ENCODE results near the gene BRCC3. TPM values are rescaled to one million over a fixed set of nuclear protein-coding genes. Genes with fewer than 3 reads are reported as not detected.

Gene BRCC3
- total and polyA plus RNA-seq, 10 of the 15 experiments (the other 5 are each of a cell fraction or from before 2014, with no cell fraction given): 15.5 to 57.5 (median 35.6) TPM

DNA sequence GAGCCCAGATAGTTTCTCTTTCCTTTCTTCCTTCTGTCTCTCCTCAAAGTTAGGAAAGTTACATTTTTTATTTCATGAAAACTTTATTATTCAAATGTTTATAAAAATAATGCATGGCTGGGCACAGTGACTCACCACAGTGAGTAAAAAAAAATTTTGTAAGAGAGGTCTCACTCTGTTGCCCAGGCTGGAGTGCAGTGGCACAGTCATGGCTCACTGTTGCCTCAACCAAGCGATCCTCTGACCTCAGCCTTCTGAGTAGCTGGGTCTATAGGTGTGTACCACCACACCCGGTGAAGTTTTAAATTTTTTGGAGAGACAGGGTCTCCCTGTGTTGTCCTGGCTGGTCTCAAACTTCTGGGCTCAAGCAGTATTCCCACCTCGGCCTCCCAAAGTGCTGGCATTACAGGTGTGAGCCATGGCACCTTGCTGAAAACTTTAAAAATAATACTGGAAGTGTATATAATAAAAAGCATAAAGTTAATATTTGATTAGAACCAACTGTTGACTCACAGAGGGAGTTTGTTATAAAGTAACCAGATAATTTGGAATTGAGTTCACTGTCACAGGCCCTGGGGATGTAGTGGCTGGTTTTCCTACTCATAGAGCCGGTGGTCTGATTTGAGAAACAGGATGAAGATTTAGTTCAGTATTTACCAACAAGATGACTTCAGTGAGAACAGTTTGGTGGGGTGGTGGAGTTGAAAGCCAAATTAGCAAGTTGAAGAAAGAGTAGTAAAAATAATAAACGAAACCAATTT lies 18.4 kb upstream of the BRCC3 start:
- DNase-seq (ENCODE audit: low read depth, low spot score): no peak
- Histone ChIP-seq H3K27me3 (replicated peaks in 1 of 2; ENCODE audit: control insufficient read depth in 2 of 2, insufficient read depth in 2 of 2, low read length in 1 of 2) (no peaks in the 10 kb centered on the region), H2AFZ (ENCODE audit: control insufficient read depth, low read depth, low read length) (no peak overlapping the region), H4K20me1 (ENCODE audit: control insufficient read depth, insufficient read depth) (no peaks in the 10 kb centered on the region), H3K9me3 (replicated peaks; ENCODE audit: control insufficient read depth, insufficient read depth, low read length) (no peaks in the 10 kb centered on the region), H3K27ac (ENCODE audit: control insufficient read depth, insufficient read depth) (no peak overlapping the region), H3K9ac (ENCODE audit: control insufficient read depth, insufficient read depth, low read length) (no peak overlapping the region), H3K4me3 (no peak overlapping the region), H3K36me3 (ENCODE audit: control insufficient read depth in 2 of 2, insufficient read depth in 2 of 2, low read length in 1 of 2) (no peaks in the 10 kb centered on the region; a peak in 2 of 4 replicates), H3K4me1 (ENCODE audit: control insufficient read depth, insufficient read depth, low read length) (no peaks in the 10 kb centered on the region; the same call in 1 of the 2 replicates), H3K4me2 (ENCODE audit: control insufficient read depth, insufficient read depth) (no peak overlapping the region), H3K79me2 (ENCODE audit: control insufficient read depth, insufficient read depth, low read length) (no peaks in the 10 kb centered on the region)
- ChIA-PET RAD21 (ENCODE audit: unreplicated experiment) (no interaction called here), CTCF (no interaction called here), SMC1A (ENCODE audit: uncharacterized antibody, unreplicated experiment) (no interaction called here), POLR2A (no interaction called here)
- no TSS peak for BruUV-seq (replicated peaks)
- in situ Hi-C loops (cut with MboI): no loop called here
- FAIRE-seq: no peak
- intact Hi-C loops (cut with micrococcal nuclease; ENCODE audit: unreplicated experiment): no loop called here
- no peak for ATAC-seq
- WGBS (ENCODE audit: insufficient coverage, insufficient replicate concordance, low lambda C conversion rate, missing lambda C conversion rate): 58% methylated on average over 5 of the region's 5 CpGs
- TF ChIP-seq MEF2A (IDR thresholded peaks at IDR 0.05; ENCODE audit: insufficient read depth, low read depth, low read length) (no peak), NR2C1 (IDR thresholded peaks at IDR 0.05) (no peak), RFX5 (IDR thresholded peaks at IDR 0.05; ENCODE audit: low read depth, low read length) (no peak), POLR2AphosphoS2 (IDR thresholded peaks at IDR 0.05; ENCODE audit: low read depth, low read length) (no peak), LARP7 (IDR thresholded peaks at IDR 0.05) (no peak), HDAC6 (IDR thresholded peaks at IDR 0.05; ENCODE audit: unreplicated experiment) (no peak), TCF12 (IDR thresholded peaks at IDR 0.05; ENCODE audit: low read depth, low read length) (no peak), HCFC1 (IDR thresholded peaks at IDR 0.05; ENCODE audit: low read length) (no peak)
- TF ChIP-seq, protein P1, sequence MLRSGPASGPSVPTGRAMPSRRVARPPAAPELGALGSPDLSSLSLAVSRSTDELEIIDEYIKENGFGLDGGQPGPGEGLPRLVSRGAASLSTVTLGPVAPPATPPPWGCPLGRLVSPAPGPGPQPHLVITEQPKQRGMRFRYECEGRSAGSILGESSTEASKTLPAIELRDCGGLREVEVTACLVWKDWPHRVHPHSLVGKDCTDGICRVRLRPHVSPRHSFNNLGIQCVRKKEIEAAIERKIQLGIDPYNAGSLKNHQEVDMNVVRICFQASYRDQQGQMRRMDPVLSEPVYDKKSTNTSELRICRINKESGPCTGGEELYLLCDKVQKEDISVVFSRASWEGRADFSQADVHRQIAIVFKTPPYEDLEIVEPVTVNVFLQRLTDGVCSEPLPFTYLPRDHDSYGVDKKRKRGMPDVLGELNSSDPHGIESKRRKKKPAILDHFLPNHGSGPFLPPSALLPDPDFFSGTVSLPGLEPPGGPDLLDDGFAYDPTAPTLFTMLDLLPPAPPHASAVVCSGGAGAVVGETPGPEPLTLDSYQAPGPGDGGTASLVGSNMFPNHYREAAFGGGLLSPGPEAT (IDR thresholded peaks at IDR 0.05; ENCODE audit: low read depth): no peak
- TF ChIP-seq, protein P2, sequence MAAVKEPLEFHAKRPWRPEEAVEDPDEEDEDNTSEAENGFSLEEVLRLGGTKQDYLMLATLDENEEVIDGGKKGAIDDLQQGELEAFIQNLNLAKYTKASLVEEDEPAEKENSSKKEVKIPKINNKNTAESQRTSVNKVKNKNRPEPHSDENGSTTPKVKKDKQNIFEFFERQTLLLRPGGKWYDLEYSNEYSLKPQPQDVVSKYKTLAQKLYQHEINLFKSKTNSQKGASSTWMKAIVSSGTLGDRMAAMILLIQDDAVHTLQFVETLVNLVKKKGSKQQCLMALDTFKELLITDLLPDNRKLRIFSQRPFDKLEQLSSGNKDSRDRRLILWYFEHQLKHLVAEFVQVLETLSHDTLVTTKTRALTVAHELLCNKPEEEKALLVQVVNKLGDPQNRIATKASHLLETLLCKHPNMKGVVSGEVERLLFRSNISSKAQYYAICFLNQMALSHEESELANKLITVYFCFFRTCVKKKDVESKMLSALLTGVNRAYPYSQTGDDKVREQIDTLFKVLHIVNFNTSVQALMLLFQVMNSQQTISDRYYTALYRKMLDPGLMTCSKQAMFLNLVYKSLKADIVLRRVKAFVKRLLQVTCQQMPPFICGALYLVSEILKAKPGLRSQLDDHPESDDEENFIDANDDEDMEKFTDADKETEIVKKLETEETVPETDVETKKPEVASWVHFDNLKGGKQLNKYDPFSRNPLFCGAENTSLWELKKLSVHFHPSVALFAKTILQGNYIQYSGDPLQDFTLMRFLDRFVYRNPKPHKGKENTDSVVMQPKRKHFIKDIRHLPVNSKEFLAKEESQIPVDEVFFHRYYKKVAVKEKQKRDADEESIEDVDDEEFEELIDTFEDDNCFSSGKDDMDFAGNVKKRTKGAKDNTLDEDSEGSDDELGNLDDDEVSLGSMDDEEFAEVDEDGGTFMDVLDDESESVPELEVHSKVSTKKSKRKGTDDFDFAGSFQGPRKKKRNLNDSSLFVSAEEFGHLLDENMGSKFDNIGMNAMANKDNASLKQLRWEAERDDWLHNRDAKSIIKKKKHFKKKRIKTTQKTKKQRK (IDR thresholded peaks at IDR 0.05; ENCODE audit: low read depth, low read length): no peak
- TF ChIP-seq, protein P3, sequence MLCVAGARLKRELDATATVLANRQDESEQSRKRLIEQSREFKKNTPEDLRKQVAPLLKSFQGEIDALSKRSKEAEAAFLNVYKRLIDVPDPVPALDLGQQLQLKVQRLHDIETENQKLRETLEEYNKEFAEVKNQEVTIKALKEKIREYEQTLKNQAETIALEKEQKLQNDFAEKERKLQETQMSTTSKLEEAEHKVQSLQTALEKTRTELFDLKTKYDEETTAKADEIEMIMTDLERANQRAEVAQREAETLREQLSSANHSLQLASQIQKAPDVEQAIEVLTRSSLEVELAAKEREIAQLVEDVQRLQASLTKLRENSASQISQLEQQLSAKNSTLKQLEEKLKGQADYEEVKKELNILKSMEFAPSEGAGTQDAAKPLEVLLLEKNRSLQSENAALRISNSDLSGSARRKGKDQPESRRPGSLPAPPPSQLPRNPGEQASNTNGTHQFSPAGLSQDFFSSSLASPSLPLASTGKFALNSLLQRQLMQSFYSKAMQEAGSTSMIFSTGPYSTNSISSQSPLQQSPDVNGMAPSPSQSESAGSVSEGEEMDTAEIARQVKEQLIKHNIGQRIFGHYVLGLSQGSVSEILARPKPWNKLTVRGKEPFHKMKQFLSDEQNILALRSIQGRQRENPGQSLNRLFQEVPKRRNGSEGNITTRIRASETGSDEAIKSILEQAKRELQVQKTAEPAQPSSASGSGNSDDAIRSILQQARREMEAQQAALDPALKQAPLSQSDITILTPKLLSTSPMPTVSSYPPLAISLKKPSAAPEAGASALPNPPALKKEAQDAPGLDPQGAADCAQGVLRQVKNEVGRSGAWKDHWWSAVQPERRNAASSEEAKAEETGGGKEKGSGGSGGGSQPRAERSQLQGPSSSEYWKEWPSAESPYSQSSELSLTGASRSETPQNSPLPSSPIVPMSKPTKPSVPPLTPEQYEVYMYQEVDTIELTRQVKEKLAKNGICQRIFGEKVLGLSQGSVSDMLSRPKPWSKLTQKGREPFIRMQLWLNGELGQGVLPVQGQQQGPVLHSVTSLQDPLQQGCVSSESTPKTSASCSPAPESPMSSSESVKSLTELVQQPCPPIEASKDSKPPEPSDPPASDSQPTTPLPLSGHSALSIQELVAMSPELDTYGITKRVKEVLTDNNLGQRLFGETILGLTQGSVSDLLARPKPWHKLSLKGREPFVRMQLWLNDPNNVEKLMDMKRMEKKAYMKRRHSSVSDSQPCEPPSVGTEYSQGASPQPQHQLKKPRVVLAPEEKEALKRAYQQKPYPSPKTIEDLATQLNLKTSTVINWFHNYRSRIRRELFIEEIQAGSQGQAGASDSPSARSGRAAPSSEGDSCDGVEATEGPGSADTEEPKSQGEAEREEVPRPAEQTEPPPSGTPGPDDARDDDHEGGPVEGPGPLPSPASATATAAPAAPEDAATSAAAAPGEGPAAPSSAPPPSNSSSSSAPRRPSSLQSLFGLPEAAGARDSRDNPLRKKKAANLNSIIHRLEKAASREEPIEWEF (IDR thresholded peaks at IDR 0.05; ENCODE audit: insufficient replicate concordance, low read depth, low read length): no peak
